Measurements from ENCODE around the gene FASTKD1. TPM values are rescaled to one million over a fixed set of nuclear protein-coding genes. Genes with fewer than 3 reads are reported as not detected.

The FASTKD1 gene
- total RNA-seq, 1 donor from 2014 or later, result 17.3 TPM

- DNase-seq (ENCODE audit: low spot score) (no peak), ATAC-seq (no peak)
- intact Hi-C loops (cut with DNase I), result no loop called here
Measured at GRCh38 chr2:169513926-169514325, 59.7 kb downstream of the FASTKD1 start.

- ATAC-seq (no peak), DNase-seq (ENCODE audit: low spot score) (no peak)
- intact Hi-C loops (cut with DNase I), result no loop called here
Measured at GRCh38 chr2:169513094-169513493, 60.6 kb downstream of the FASTKD1 start.

GRCh38 chr2:169512525-169512924 lies 61.1 kb downstream of the FASTKD1 start:
- ATAC-seq (no peak), DNase-seq (ENCODE audit: low spot score) (no peak)
- intact Hi-C loops (cut with DNase I), result no loop called here

GRCh38 chr2:169511818-169512217 lies 61.8 kb downstream of the FASTKD1 start:
- ATAC-seq, result no peak
- intact Hi-C loops (cut with DNase I), result no loop called here

DNA sequence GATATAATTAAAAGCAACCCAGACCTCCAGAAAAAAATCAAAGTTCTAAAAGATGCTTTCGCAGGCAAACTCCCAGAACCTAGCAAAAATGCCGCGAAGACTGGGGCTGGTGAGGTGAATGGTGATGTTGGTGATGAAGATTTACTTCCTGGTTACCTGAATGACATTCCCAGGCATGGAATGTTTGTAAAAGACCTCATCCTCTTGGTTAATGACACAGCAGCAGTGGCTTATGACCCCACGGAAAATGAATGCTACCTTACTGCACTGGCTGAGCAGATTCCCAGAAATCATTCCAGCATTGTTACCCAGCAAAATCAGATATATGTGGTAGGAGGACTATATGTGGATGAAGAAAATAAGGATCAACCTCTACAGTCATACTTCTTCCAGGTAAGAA lies 63.2 kb downstream of the FASTKD1 start:
- ATAC-seq (no peak), DNase-seq (ENCODE audit: low spot score) (no peak)
- intact Hi-C loops (cut with DNase I), result no loop called here

More at GRCh38 chr2:169511818-169512217, 61.8 kb downstream of the FASTKD1 start:
- DNase-seq (ENCODE audit: low spot score), result no peak

DNA sequence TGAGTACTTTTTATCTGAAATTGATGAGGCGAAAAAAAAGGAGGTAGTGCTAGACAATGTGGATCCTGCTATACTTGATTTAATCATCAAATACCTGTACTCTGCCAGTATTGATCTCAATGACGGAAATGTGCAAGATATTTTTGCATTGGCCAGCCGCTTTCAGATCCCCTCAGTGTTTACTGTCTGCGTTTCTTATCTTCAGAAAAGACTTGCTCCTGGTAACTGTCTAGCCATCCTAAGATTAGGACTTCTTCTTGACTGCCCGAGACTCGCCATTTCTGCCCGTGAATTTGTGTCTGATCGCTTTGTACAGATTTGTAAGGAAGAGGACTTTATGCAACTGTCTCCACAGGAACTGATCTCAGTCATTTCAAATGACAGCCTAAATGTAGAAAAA lies 63.7 kb downstream of the FASTKD1 start:
- ATAC-seq (no peak), DNase-seq (ENCODE audit: low spot score) (no peak)
- intact Hi-C loops (cut with DNase I), result no loop called here

DNA sequence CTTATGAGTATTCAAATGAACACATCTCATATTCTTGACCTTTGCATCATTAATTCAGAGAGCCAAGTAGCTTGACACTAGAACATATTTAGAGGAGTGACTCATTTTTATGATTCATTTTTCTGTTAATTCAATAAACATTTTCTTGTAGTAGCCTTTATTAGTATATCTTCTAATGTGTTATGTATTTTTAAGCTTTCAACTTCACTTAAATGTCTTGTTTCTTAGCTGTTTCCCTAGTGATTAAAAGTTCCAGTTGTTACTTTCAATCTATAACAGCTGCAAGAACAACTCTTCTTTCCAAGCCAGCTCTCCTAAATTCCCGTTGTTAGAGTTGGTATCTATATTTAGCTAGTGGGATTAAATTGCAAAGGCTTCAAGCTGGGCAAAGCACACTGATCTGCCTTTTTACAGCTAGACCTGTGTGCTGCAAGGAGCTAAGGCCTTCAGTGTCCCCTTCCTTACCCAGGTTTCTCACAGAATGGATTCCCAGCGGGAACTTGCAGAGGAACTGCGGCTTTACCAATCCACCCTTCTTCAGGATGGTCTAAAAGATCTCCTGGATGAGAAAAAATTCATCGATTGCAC lies 64.3 kb downstream of the FASTKD1 start, which contains the start of gene KLHL41:
KLHL41 (plus strand) TSS at position 405 of the 588 bp plus-strand sequence; CDS start at position 482, 77 bp downstream.
- intact Hi-C loops (cut with DNase I), result no loop called here
- DNase-seq (ENCODE audit: low spot score), result no peak
- no peak for ATAC-seq

GRCh38 chr2:169507698-169508097 lies 66.0 kb downstream of the FASTKD1 start:
- intact Hi-C loops (cut with DNase I), result no loop called here
- no peak for ATAC-seq
- DNase-seq (ENCODE audit: low spot score), result no peak

GRCh38 chr2:169504651-169505050 lies 69.0 kb downstream of the FASTKD1 start:
- ATAC-seq, result no peak
- no peak for DNase-seq (ENCODE audit: low spot score)
- intact Hi-C loops (cut with DNase I), result no loop called here

- DNase-seq (ENCODE audit: low spot score), result no peak
- intact Hi-C loops (cut with DNase I), result no loop called here
- no peak for ATAC-seq
Measured at GRCh38 chr2:169495310-169495928, 78.2 kb downstream of the FASTKD1 start.

GRCh38 chr2:169493360-169493759 lies 80.3 kb downstream of the FASTKD1 start:
- no peak for DNase-seq (ENCODE audit: low spot score)
- intact Hi-C loops (cut with DNase I), result no loop called here
- ATAC-seq, result no peak

- intact Hi-C loops (cut with DNase I), result no loop called here
- ATAC-seq (no peak), DNase-seq (ENCODE audit: low spot score) (no peak)
Measured at GRCh38 chr2:169491378-169491777, 82.3 kb downstream of the FASTKD1 start.

GRCh38 chr2:169490834-169491233 lies 82.8 kb downstream of the FASTKD1 start:
- no peak for ATAC-seq
- DNase-seq (ENCODE audit: low spot score), result no peak
- intact Hi-C loops (cut with DNase I), result no loop called here

DNA sequence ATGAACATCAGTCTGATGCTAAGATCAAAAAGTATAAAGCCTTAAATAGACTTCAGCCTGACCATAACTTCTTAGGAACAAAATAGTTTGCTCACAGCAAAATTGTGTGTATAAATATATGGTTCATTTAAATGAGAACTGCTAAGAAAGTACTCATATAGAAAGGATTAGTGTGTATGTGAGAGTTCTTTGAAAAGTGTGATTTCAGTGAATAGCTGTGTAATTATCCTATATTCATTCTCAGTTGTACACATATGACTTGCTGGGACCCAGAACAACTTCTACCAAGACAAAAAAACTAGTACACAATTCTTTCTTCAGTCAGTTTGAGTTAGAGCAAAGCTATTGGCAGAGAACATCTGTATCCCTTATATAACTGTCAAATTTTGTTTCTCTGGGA lies 87.2 kb downstream of the FASTKD1 start:
- intact Hi-C loops (cut with DNase I), result no loop called here
- no peak for ATAC-seq
- DNase-seq (ENCODE audit: low spot score), result no peak

DNA sequence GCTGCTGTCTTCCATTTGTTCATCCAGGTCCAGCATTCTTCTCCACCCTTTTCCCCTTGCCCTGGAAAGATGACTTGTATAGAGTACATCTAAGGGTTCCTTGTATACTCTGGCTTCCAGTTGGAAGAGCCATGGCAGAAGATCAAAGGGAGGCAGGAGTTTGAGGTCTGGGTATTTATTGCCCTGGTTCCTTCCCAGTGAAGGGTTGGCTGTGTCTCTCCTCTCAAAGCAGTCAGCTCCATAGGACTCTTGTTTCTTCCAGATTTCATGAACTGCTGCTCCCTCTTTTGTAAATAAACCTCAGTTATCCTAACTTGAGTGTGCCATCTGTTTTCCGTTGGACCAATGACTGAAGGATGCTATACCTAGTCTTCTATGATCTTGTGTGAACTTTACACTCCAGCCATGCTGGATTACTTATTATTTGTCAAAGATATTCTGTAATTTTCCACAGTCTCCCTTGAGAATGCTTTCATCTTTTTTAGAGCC lies 88.0 kb downstream of the FASTKD1 start:
- DNase-seq (ENCODE audit: low spot score) (no peak), ATAC-seq (no peak)
- intact Hi-C loops (cut with DNase I), result no loop called here

DNA sequence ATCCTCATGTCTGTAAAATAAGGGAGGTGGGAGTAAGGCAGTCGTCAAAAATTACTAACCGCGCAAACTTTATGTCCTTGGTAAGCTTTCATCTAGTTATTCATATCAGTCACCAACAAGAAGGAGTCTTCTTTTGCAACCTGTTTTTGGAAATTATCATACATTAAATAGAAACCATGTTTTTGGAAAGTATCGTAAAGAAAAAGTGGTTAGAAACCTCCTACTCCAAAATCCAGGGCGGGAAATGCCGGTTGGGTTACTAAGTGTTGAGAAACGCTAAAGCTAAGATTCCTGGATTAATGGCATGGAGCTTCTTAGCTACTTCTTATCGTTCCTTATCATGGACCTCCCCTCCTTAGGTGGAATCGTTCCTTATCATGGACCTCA lies 93.6 kb downstream of the FASTKD1 start:
- DNase-seq (ENCODE audit: low spot score) (no peak), ATAC-seq (no peak)
- intact Hi-C loops (cut with DNase I), result no loop called here

Other genes with a start within 250 kb of the FASTKD1 start
- gene LRP2, start 211.3 kb downstream of the FASTKD1 start, total RNA-seq, result 0.89 TPM
- 13.5 TPM for gene BBS5, start 94.4 kb downstream of the FASTKD1 start, total RNA-seq
- gene KLHL41, start 64.2 kb downstream of the FASTKD1 start, total RNA-seq, result 1.8 TPM
- 76.5 TPM for gene PPIG, start 10.5 kb upstream of the FASTKD1 start, total RNA-seq
- gene CFAP210, start 120.5 kb upstream of the FASTKD1 start, total RNA-seq, result 0.40 TPM
- 8.5 TPM for gene PHOSPHO2, start 120.6 kb upstream of the FASTKD1 start, total RNA-seq
- 8.7 TPM for gene KLHL23, start 160.0 kb upstream of the FASTKD1 start, total RNA-seq
- gene SSB, start 225.0 kb upstream of the FASTKD1 start, total RNA-seq, result 74.6 TPM

Data from sciatic nerve (tissue), 2 donors.